ENCODE results near the gene POMC. TPM values are rescaled to one million over a fixed set of nuclear protein-coding genes. Genes with fewer than 3 reads are reported as not detected.

The POMC gene
- total and polyA plus RNA-seq, 4 donors = 2.6 to 8.5 (median 4.6) TPM

DNA sequence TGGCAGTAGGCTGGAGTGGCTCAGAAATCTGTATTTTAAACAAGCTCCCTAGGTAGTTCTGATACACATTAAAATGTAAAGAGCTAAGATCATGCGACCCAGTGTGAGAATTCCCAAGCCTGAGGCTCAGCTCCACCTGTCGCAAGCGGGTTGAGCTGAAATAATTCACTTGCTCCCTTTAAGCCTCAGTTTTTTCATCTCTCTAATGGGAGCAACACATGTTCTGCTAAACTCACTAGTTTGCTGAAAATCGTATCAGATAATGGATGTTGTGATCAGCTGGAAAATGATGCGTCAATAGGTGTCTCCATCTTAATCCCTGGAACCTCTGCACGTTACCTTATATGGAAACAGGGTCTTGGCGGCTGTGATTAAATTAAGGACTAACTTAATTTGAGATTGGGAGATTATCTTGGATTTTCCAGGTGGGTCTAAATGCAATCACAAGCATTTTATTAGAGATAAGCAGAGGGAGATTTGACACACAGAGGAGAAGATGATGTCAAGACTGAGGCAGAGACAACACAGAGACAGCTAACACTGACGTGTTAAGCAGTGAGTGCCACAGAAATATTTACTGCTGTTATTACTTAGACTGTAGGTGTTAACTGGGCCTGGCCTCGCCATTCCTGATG is 53.0 kb downstream of the POMC start:
- H3K27me3 ChIP-seq (ENCODE audit: control insufficient read depth, insufficient read depth, low read length) = no peaks in the 10 kb centered on the region
- H3K36me3 ChIP-seq (ENCODE audit: control insufficient read depth, insufficient read depth, low read length) = peaks cover 29% of the 10 kb centered on the region
- H3K4me3 ChIP-seq (ENCODE audit: low read depth, low read length) = no peak overlapping the region
- H3K27ac ChIP-seq (ENCODE audit: low read depth, low read length) = no peak overlapping the region
- no peaks in the 10 kb centered on the region for H3K9me3 ChIP-seq (ENCODE audit: control insufficient read depth, insufficient read depth, low read length)
- no peaks in the 10 kb centered on the region for H3K4me1 ChIP-seq (ENCODE audit: control insufficient read depth, insufficient read depth, low read length)
- no peak for DNase-seq (ENCODE audit: low read depth in 4 of 6, low spot score in 6 of 6)
- WGBS (ENCODE audit: insufficient coverage) = 96% methylated on average over 7 of the region's 9 CpGs

- H3K27me3 ChIP-seq (ENCODE audit: control insufficient read depth, insufficient read depth, low read length) = no peaks in the 10 kb centered on the region
- H3K4me3 ChIP-seq (ENCODE audit: low read depth, low read length) = no peak overlapping the region
- DNase-seq (ENCODE audit: low read depth in 4 of 6, low spot score in 6 of 6) = no peak
- H3K9me3 ChIP-seq (ENCODE audit: control insufficient read depth, insufficient read depth, low read length) = no peaks in the 10 kb centered on the region
- WGBS (ENCODE audit: insufficient coverage) = 89% methylated on average over 3 of the region's 3 CpGs
- H3K36me3 ChIP-seq (ENCODE audit: control insufficient read depth, insufficient read depth, low read length) = peaks cover 34% of the 10 kb centered on the region
- no peaks in the 10 kb centered on the region for H3K4me1 ChIP-seq (ENCODE audit: control insufficient read depth, insufficient read depth, low read length)
- H3K27ac ChIP-seq (ENCODE audit: low read depth, low read length) = no peak overlapping the region
Observed at GRCh38 chr2:25112113-25112512, 56.3 kb downstream of the POMC start.

Other genes with a start within 250 kb of the POMC start
- gene ADCY3, start 248.3 kb downstream of the POMC start, total RNA-seq = 10 to 100 TPM; 40.4 to 61.7 TPM
- 10 to 100 TPM; 31.6 to 36.7 TPM for gene ADCY3, start 248.3 kb downstream of the POMC start, polyA plus RNA-seq (ENCODE audit: insufficient read length in 2 of 2)
- gene DNAJC27, start 196.6 kb downstream of the POMC start, total RNA-seq = 10 to 100 TPM; 11.2 to 22.0 TPM
- gene DNAJC27, start 196.6 kb downstream of the POMC start, polyA plus RNA-seq (ENCODE audit: insufficient read length in 2 of 2) = 10 to 100 TPM; 12.3 to 12.9 TPM
- gene EFR3B, start 126.5 kb downstream of the POMC start, total RNA-seq = 10 to 100 TPM; 14.4 to 40.9 TPM
- 10 to 100 TPM; 44.1 to 47.6 TPM for gene EFR3B, start 126.5 kb downstream of the POMC start, polyA plus RNA-seq (ENCODE audit: insufficient read length in 2 of 2)
- gene DNMT3A, start 173.3 kb upstream of the POMC start, total RNA-seq = 10 to 100 TPM; 33.7 to 43.1 TPM
- 10 to 100 TPM; 43.0 to 52.3 TPM for gene DNMT3A, start 173.3 kb upstream of the POMC start, polyA plus RNA-seq (ENCODE audit: insufficient read length in 2 of 2)